ENCODE results near the gene RNF19B. TPM values are rescaled to one million over a fixed set of nuclear protein-coding genes. Genes with fewer than 3 reads are reported as not detected.

Gene RNF19B
- total RNA-seq, 1 experiment from 2014 or later: 15.0 TPM

DNA sequence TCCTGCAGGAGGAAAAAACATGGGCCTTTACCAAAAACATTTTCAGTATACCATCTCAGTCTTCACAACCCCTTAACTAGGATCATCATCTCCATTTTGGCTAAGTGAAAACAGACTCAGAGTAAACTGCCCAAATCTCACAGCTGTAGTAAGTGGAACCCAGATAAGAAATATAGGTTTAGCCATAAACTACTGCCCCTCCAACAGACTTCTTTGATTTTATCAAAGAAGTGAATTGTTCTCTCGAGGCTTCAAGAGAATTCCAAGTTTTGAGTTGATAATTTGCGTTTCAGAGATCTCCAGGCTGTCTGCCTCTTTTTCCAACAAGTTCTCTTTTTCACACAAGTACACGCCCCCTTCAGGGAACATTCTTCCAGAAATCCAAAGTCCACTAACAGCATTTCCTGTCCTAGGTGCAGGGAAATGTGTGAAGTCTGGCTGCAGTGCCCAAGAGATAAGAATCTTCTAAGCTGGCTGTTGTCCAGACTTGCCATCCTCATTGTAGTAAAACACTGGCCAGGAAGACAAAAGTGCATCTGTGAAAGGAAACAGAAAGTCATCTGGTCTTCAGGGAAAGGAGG lies 30.8 kb downstream of the RNF19B start:
- Mint-ChIP-seq H3K4me3 (no peak overlapping the region), H3K27me3 (ENCODE audit: low read depth) (peaks cover 15% of the 10 kb centered on the region), H3K36me3 (ENCODE audit: insufficient read depth in 1 of 3, low read depth in 3 of 3) (peaks cover 3 to 19% (median 18%) of the 10 kb centered on the region in 3 experiments; a peak in 6 of 7 replicates), H3K9me3 (no peaks in the 10 kb centered on the region), H3K4me1 (peaks cover 5 to 6% of the 10 kb centered on the region in 2 experiments), H3K27ac (peak overlapping the region in 1 of 3 experiments; percentile 90; a peak in 1 of 7 replicates)
- H4K8ac ChIP-seq (replicated peaks; ENCODE audit: insufficient read length, low read depth, low read length): no peak overlapping the region
- H4K91ac ChIP-seq (ENCODE audit: insufficient read length, low read depth, low read length): no peak overlapping the region
- H2AFZ ChIP-seq (ENCODE audit: low read length): no peak overlapping the region
- H3K27me3 ChIP-seq (ENCODE audit: insufficient read depth, low read length): no peaks in the 10 kb centered on the region
- no peak overlapping the region for H3K56ac ChIP-seq (ENCODE audit: insufficient read length, low read depth, low read length)
- H3K4me1 ChIP-seq (ENCODE audit: insufficient read depth, low read length): no peaks in the 10 kb centered on the region
- TF ChIP-seq CTCF (conservative IDR thresholded peaks at IDR 0.05): peak; percentile 21; the same call in 1 of the 3 replicates
- no peaks in the 10 kb centered on the region for H3K23me2 ChIP-seq (ENCODE audit: insufficient read length, low read depth, low read length, poor library complexity, severe bottlenecking)
- H2BK12ac ChIP-seq (ENCODE audit: insufficient read length, low read depth, low read length): no peak overlapping the region
- H3K18ac ChIP-seq (ENCODE audit: insufficient read length, low read depth, low read length): no peak overlapping the region
- no peak overlapping the region for H3T11ph ChIP-seq (ENCODE audit: low read length)
- no peak overlapping the region for H2BK5ac ChIP-seq (ENCODE audit: insufficient read length, low read length)
- no peak overlapping the region for H3K4me2 ChIP-seq (ENCODE audit: insufficient read depth, insufficient read length, low read length)
- H2BK120ac ChIP-seq (ENCODE audit: low read depth, low read length, poor library complexity, severe bottlenecking): no peak overlapping the region
- no peak overlapping the region for H3K14ac ChIP-seq (ENCODE audit: insufficient read depth, low read length)
- no peaks in the 10 kb centered on the region for H3K79me2 ChIP-seq (ENCODE audit: insufficient read depth, low read length)
- H2BK20ac ChIP-seq (ENCODE audit: low read depth, low read length, poor library complexity, severe bottlenecking): no peak overlapping the region
- H4K5ac ChIP-seq (ENCODE audit: insufficient read length, low read depth, low read length): no peak overlapping the region
- H3K23ac ChIP-seq (ENCODE audit: insufficient read length, low read depth, low read length): no peak overlapping the region
- no peak overlapping the region for H2BK15ac ChIP-seq (ENCODE audit: low read depth, low read length)
- no peaks in the 10 kb centered on the region for H3K9me3 ChIP-seq (ENCODE audit: control insufficient read depth, low read depth, low read length)
- H3K27ac ChIP-seq (ENCODE audit: insufficient read length, low read depth, low read length): no peak overlapping the region
- no peak overlapping the region for H2AK5ac ChIP-seq (ENCODE audit: insufficient read length, low read length)
- no peak for DNase-seq
- no peaks in the 10 kb centered on the region for H4K20me1 ChIP-seq (ENCODE audit: control insufficient read depth, insufficient read depth, insufficient read length)
- H3K4ac ChIP-seq (ENCODE audit: low read depth, low read length): no peak overlapping the region
- H3K79me1 ChIP-seq (ENCODE audit: insufficient read depth, low read depth, low read length, poor library complexity, severe bottlenecking): no peaks in the 10 kb centered on the region
- WGBS (ENCODE audit: extremely low coverage, insufficient read length, low lambda C conversion rate): no CpG with 5 or more reads among the region's 3 CpGs
- H3K9ac ChIP-seq (ENCODE audit: extremely low read depth, insufficient read length, low read length): no peak overlapping the region

Data from H9 (cell line).